SIG-M5 (cell line): ENCODE data around the gene C1QTNF4.
A peak's percentile ranks its signal among the peaks of the same experiment; 100 is the strongest.
"Not testable (repeated sequence)": the region's sequence is repeated elsewhere in the genome, so short reads cannot be mapped to it uniquely, and the experiment has no call there.

Source experiments
- DNase-seq: peaks from one replicate; lab custom pipeline; 2025; lab: John Stamatoyannopoulos, UW

C1QTNF4 gene

GRCh38 chr11:47565340-47566148, 28.7 kb downstream of the C1QTNF4 start, which contains the start of gene PTPMT1:
Gene PTPMT1 (plus strand): TSS chr11:47565599. CDS start chr11:47565623, 24 bp downstream.
- no peak for DNase-seq

GRCh38 chr11:47564933-47565339, 29.3 kb downstream of the C1QTNF4 start:
- no peak for DNase-seq

GRCh38 chr11:47564366-47564765, 29.8 kb downstream of the C1QTNF4 start:
- DNase-seq = not testable (repeated sequence)

GRCh38 chr11:47562393-47562792, 31.8 kb downstream of the C1QTNF4 start:
- DNase-seq = not testable (repeated sequence)

GRCh38 chr11:47560426-47560825, 33.8 kb downstream of the C1QTNF4 start:
- DNase-seq = no peak

GRCh38 chr11:47558695-47559094, 35.5 kb downstream of the C1QTNF4 start:
- DNase-seq = no peak

- not testable (repeated sequence) for DNase-seq
Measured at GRCh38 chr11:47557004-47557403, 37.2 kb downstream of the C1QTNF4 start.

- no peak for DNase-seq
Measured at GRCh38 chr11:47553406-47553743, 40.8 kb downstream of the C1QTNF4 start.

GRCh38 chr11:47552566-47553405, 41.4 kb downstream of the C1QTNF4 start, which contains the start of gene CELF1:
Gene CELF1 (minus strand): TSS chr11:47553132. CDS start chr11:47499523, 53,609 bp downstream.
- DNase-seq = peak; percentile 11

- DNase-seq = no peak
Measured at GRCh38 chr11:47552056-47552565, 42.1 kb downstream of the C1QTNF4 start.

- no peak for DNase-seq
Measured at GRCh38 chr11:47551086-47551485, 43.1 kb downstream of the C1QTNF4 start.

- DNase-seq = no peak
Measured at GRCh38 chr11:47550288-47551047, 43.7 kb downstream of the C1QTNF4 start.

- not testable (repeated sequence) for DNase-seq
Measured at GRCh38 chr11:47546274-47546673, 47.9 kb downstream of the C1QTNF4 start.

- DNase-seq = no peak
Measured at GRCh38 chr11:47545298-47545697, 48.9 kb downstream of the C1QTNF4 start.

- no peak for DNase-seq
Measured at GRCh38 chr11:47541070-47541469, 53.1 kb downstream of the C1QTNF4 start.

GRCh38 chr11:47539681-47540039, 54.6 kb downstream of the C1QTNF4 start:
- no peak for DNase-seq
